Renal cortical epithelial cell (primary cell): ENCODE results near the gene FAM81A. TPM values are rescaled to one million over a fixed set of nuclear protein-coding genes. Genes with fewer than 3 reads are reported as not detected.

Experiments
- total RNA-seq: library from RNA; depleted of rRNA; stranded (reverse); fragments of >200 nt; gene quantifications from 2 replicates; pipeline ENCODE4 v1.2.3, GENCODE V29; 2014

FAM81A gene
- total RNA-seq, 1 donor from 2014 or later: 1.4 TPM

Other genes with a start within 250 kb of the FAM81A start
- not detected in 2 replicates for gene LDHAL6B, start 231.3 kb upstream of the FAM81A start, total RNA-seq
- 444 and 694 TPM in 2 replicates for gene MYO1E, start 65.3 kb upstream of the FAM81A start, total RNA-seq
- 10.3 and 41.3 TPM in 2 replicates for gene GCNT3, start 173.6 kb downstream of the FAM81A start, total RNA-seq
- 12.2 and 18.4 TPM in 2 replicates for gene GTF2A2, start 219.3 kb downstream of the FAM81A start, total RNA-seq